ENCODE measurements around the gene ISCA2.

ISCA2 gene

GRCh38 chr14:74490486-74490885 is 3.1 kb upstream of the ISCA2 start:
- no peak overlapping the region for H3K4me3 ChIP-seq (replicated peaks in 1 of 2; ENCODE audit: low read depth in 2 of 2, low read length in 2 of 2)
- no peak for DNase-seq (ENCODE audit: low read depth in 2 of 2)
- no peak for TF ChIP-seq CTCF (IDR thresholded peaks at IDR 0.05; ENCODE audit: low read depth, low read length)

- DNase-seq (ENCODE audit: low read depth in 2 of 2): peak; percentile 47 to 64
Observed at GRCh38 chr14:74491956-74492775, 1.4 kb upstream of the ISCA2 start.

GRCh38 chr14:74492776-74493342 is 706 bp upstream of the ISCA2 start, which contains the start of gene NPC2:
Gene NPC2 (minus strand): TSS chr14:74493305. CDS start chr14:74493274, 31 bp downstream.
- peak in 1 of 2 donors; percentile 35 for DNase-seq (ENCODE audit: low read depth in 2 of 2)
- H3K4me3 ChIP-seq (replicated peaks in 1 of 2; ENCODE audit: low read depth in 2 of 2, low read length in 2 of 2): peak within 1 kb of the TSS; percentile 97
- no peak for TF ChIP-seq CTCF (IDR thresholded peaks at IDR 0.05; ENCODE audit: low read depth, low read length)

More at GRCh38 chr14:74491956-74492775, 1.4 kb upstream of the ISCA2 start:
- peak overlapping the region; percentile 75 to 93 for H3K4me3 ChIP-seq (replicated peaks in 1 of 2; ENCODE audit: low read depth in 2 of 2, low read length in 2 of 2)
- no peak for TF ChIP-seq CTCF (IDR thresholded peaks at IDR 0.05; ENCODE audit: low read depth, low read length)

GRCh38 chr14:74495356-74495755 is 1.8 kb downstream of the ISCA2 start:
- TF ChIP-seq CTCF (IDR thresholded peaks at IDR 0.05; ENCODE audit: low read depth, low read length): no peak
- DNase-seq (ENCODE audit: low read depth in 2 of 2): peak in 1 of 2 donors; percentile 21
- no peak overlapping the region for H3K4me3 ChIP-seq (replicated peaks in 1 of 2; ENCODE audit: low read depth in 2 of 2, low read length in 2 of 2)

- DNase-seq (ENCODE audit: low read depth in 2 of 2): no peak
- H3K4me3 ChIP-seq (replicated peaks in 1 of 2; ENCODE audit: low read depth in 2 of 2, low read length in 2 of 2): no peak overlapping the region
- TF ChIP-seq CTCF (IDR thresholded peaks at IDR 0.05; ENCODE audit: low read depth, low read length): no peak
Observed at GRCh38 chr14:74500417-74501134, 7.0 kb downstream of the ISCA2 start.

- peak; percentile 72 to 88 for DNase-seq (ENCODE audit: low read depth in 2 of 2)
- no peak overlapping the region for H3K4me3 ChIP-seq (replicated peaks in 1 of 2; ENCODE audit: low read depth in 2 of 2, low read length in 2 of 2)
Observed at GRCh38 chr14:74501135-74501614, 7.6 kb downstream of the ISCA2 start.

More at GRCh38 chr14:74501135-74501614, 7.6 kb downstream of the ISCA2 start:
- peak; percentile 79 for TF ChIP-seq CTCF (IDR thresholded peaks at IDR 0.05; ENCODE audit: low read depth, low read length)

All from cardiac fibroblast (primary cell).